ENCODE results near the gene CCDC92B.

Gene CCDC92B

DNA sequence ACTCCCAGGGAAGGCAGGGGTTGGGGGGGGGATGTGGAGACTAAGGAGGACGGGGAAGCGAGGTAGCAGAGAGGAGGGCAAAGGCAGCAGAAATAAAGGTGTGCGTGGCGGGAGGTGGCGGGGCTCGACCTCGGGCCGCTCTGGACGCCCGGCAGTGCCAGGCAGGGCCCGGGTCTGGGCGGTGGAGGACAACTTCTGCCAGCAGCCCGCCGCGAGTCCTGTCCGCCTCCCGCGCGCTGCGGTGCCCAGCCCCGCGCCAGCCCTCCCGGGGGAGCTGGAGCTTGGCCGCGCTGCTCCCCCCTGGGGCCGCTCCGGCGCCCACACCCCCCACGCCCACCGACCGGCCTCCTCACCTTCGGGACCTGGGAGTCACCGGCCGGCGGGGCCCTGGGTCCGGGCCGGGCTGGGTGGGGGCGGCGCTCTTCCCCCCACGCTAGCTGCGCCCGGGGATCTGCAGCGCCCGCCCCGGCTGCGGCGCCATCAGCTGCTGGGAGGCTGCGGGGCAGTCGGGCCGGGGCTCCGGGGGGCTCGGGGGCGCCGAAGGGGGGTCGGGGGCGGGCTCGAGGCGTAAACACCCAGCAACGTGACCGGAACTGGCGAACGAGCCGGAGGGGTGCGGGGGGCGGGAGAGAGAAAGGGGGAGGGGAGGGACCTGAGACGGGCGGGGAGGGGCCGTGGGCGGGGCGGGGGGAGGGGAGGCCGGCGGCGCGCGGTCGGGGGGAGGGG is at the start of gene CCDC92B:
TSS of gene CCDC92B (minus strand) at position 595 of the 726 bp plus-strand sequence. CDS start 14,507 bp downstream, outside the sequence.
- in situ Hi-C loops (cut with MboI; ENCODE audit: low sequenced_read_pairs, unreplicated experiment): no loop called here
- no peak for DNase-seq (ENCODE audit: low spot score)
- TF ChIP-seq, protein P1, sequence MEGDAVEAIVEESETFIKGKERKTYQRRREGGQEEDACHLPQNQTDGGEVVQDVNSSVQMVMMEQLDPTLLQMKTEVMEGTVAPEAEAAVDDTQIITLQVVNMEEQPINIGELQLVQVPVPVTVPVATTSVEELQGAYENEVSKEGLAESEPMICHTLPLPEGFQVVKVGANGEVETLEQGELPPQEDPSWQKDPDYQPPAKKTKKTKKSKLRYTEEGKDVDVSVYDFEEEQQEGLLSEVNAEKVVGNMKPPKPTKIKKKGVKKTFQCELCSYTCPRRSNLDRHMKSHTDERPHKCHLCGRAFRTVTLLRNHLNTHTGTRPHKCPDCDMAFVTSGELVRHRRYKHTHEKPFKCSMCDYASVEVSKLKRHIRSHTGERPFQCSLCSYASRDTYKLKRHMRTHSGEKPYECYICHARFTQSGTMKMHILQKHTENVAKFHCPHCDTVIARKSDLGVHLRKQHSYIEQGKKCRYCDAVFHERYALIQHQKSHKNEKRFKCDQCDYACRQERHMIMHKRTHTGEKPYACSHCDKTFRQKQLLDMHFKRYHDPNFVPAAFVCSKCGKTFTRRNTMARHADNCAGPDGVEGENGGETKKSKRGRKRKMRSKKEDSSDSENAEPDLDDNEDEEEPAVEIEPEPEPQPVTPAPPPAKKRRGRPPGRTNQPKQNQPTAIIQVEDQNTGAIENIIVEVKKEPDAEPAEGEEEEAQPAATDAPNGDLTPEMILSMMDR (IDR thresholded peaks at IDR 0.05; ENCODE audit: borderline replicate concordance, control extremely low read depth, extremely low read depth, insufficient read depth, missing control alignments): no peak

DNA sequence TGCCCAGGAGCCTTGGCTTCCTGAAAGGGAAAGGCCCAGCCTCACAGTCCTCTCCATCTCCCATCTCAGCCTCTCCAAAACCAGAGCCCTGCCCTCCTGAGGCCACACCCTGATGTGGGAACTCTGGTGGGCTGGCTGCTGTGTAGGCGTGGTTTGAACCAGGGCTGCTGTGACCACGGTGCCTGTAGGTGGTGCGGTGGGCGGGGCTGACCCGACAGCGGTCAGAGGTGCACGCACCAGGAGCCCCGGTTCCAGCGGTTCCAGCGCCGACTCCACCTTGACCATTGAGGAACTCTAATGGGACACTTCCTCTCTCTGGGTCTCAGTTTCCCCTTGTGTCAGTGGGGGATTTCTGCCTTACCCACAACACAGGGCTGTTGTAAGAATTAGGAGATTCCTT is 49.2 kb upstream of the CCDC92B start:
- in situ Hi-C loops (cut with MboI; ENCODE audit: low sequenced_read_pairs, unreplicated experiment): no loop called here
- TF ChIP-seq, protein P1 (IDR thresholded peaks at IDR 0.05; ENCODE audit: borderline replicate concordance, control extremely low read depth, extremely low read depth, insufficient read depth, missing control alignments): no peak

DNA sequence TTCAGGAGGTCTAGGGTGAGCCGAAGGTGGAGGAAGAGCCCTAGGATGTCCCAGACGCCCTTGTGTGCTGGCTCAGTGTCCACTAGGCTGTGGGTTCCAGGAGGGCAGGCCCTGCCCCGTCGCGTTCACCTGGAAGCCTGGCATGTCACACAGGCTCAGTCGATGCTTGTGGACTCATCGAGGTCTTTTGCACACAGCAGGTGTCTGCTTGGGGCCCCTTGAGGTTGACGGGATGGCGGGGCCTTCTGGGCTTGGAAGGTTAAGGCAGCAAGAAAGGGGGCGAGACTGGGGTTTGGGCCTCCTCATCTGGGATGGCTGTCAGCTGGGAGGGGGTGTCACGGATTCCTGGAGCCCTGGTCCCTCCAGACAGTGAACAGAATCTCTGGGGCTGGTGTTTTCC is 48.7 kb upstream of the CCDC92B start:
- TF ChIP-seq, protein P1 (IDR thresholded peaks at IDR 0.05; ENCODE audit: borderline replicate concordance, control extremely low read depth, extremely low read depth, insufficient read depth, missing control alignments): no peak
- DNase-seq (ENCODE audit: low spot score): no peak
- in situ Hi-C loops (cut with MboI; ENCODE audit: low sequenced_read_pairs, unreplicated experiment): no loop called here

More for the DNA sequence above, 49.2 kb upstream of the CCDC92B start:
- no peak for DNase-seq (ENCODE audit: low spot score)

DNA sequence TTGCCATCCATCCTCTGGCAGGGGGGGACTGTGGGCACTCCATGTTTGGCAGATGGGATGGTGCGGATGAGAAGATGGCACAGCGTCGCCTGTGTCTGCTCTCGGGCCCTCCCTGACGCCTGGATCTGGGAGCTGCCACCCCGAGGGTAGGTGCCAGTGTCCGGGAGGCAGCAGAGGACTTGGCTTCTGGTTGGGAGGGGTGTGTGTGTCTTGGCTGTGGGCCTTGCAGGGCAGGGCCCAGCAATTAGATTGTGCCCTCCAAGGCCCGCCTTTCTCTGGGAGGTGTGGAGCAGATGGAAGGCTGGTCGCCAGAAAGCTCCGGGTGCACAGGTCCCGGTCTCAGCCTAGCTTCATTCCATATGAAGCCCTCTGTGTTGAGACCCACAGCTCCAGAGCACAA is 48.2 kb upstream of the CCDC92B start:
- TF ChIP-seq, protein P1 (IDR thresholded peaks at IDR 0.05; ENCODE audit: borderline replicate concordance, control extremely low read depth, extremely low read depth, insufficient read depth, missing control alignments): no peak
- DNase-seq (ENCODE audit: low spot score): no peak
- in situ Hi-C loops (cut with MboI; ENCODE audit: low sequenced_read_pairs, unreplicated experiment): no loop called here

DNA sequence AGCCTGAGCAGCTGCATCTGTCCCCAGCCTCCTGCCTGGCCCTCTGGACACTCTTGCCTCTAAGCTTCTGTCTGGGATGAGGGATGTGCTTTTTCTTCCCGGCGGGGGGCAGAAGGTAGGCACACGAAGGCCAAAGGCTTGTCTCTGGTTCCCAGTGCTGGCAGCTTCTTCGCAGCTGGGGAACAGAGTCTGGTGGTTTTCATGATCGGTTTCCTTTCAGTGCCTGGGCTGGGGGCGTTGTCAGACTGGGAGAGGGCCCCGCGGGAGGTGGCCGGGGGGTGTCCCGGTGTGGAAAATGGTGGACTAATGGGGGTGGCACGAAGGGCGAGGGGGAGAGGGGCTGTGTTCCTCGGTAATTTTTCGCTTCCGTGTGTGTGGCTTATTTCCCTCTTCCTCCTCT is 47.8 kb upstream of the CCDC92B start:
- in situ Hi-C loops (cut with MboI; ENCODE audit: low sequenced_read_pairs, unreplicated experiment): no loop called here
- TF ChIP-seq, protein P1 (IDR thresholded peaks at IDR 0.05; ENCODE audit: borderline replicate concordance, control extremely low read depth, extremely low read depth, insufficient read depth, missing control alignments): no peak
- DNase-seq (ENCODE audit: low spot score): no peak

DNA sequence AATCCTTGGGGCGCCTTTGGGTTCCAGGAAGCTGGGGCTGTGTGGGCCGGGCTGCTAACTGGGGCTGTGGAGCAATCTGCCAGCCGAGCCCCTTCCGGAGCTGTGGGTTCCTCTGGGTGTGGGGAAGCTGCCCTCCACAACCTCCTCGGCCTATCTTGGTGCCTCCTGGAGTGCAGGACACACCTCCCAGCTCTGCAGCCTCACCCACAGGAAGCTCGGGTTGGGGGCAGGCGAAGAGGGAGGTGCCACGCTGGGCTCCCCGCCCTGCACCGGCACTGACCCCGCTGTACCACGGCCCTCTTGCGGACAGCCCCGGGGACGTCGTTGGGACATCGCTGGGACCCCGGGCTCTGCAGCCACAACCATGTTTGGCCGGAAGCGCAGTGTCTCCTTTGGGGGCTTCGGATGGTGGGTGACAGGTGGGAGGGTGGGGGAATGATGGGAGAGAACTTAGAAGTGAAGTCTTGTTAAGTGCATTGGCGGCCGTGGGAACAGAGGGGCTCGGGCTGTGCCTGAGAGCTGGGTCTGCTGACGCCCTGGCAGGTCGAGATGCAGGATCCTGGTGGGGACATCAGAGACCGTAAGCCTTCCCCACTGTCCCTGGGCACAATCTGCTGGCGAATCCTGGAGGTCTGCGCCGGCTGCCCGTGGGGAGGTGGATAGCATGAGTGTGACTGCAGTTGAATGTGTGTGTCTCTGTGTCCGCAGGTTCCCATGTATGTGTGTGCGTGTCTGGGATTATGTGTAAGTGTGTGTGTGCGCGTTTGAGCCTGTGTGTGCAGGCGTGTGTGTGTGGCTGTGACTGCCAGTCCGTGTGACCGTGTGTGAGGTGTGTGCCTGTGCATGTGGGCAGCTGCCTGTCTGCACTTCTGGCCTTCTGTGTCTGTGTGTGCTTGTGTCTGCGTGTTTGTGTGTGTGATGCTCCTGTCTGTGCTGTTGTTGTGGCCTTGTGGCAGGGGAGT is 47.0 kb upstream of the CCDC92B start, which contains the start of gene RAP1GAP2:
TSS of gene RAP1GAP2 (plus strand) at position 275 of the 962 bp plus-strand sequence. CDS start at position 365, 90 bp downstream.
- in situ Hi-C loops (cut with MboI; ENCODE audit: low sequenced_read_pairs, unreplicated experiment): no loop called here
- TF ChIP-seq, protein P1 (IDR thresholded peaks at IDR 0.05; ENCODE audit: borderline replicate concordance, control extremely low read depth, extremely low read depth, insufficient read depth, missing control alignments): no peak
- DNase-seq (ENCODE audit: low spot score): no peak

Measured in GM13976 (cell line).